ENCODE results near the gene RPL36A. TPM values are rescaled to one million over a fixed set of nuclear protein-coding genes. Genes with fewer than 3 reads are reported as not detected.

RPL36A gene
- total RNA-seq, 1 donor from 2014 or later, result 58.4 TPM

DNA sequence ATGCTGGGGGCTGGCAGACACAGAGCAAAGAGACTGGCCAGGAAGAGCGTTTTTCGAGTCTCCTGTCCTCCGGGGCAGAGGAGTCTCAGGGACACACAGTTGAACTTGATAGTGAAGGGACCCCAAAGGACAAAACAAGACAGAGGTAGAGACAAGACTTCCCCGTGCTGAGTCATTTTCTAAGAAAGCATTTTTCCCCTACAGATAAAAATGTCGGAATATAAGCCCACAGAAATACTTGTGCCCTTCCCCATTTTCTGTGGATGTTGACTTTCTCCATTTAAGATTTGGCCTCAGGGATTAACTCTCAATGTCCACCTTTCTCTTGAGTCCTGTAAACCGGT is 4.3 kb upstream of the RPL36A start:
- DNase-seq (no peak), ATAC-seq (no peak)
- intact Hi-C loops (cut with micrococcal nuclease), result no loop called here

DNA sequence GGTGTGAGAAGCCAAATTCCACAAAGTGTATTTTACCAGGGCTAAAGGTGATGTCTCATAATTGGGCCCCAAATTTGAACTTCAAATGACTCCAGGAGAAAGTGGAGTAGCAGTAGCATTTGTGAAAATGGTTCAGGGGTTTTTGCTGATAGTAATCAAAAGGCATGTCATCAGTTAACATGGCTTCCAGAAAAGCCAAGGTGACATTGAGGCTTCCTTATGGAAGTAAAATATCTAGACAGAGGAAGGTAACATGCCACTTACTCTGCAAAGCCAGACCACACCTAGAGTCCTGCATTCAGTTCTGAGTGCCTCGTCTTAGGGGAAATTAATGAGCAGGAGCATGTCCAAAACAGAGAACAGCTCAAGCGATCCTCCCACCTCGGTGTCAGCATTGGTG is 2.2 kb upstream of the RPL36A start:
- no peak for DNase-seq
- intact Hi-C loops (cut with micrococcal nuclease), result no loop called here
- no peak for ATAC-seq

DNA sequence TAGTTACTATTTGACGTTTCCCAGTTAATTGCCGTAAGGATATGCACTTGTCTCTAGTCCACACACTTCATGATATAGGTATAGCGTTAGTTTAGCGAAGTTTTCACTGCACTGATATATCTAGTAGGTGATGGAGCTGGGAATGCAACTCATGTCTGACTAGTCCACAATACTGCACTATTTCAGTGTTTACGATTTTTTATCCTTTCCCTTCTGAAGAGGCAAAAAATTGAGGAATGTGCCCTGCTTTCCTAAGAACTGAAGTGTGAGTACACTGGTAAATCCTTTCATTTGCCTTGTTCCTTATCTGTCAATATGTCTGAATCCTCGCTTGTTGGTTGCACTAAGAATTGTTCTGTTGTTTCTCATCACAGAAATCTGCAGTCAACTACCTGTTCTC is 1.0 kb downstream of the RPL36A start:
- no peak for DNase-seq

DNA sequence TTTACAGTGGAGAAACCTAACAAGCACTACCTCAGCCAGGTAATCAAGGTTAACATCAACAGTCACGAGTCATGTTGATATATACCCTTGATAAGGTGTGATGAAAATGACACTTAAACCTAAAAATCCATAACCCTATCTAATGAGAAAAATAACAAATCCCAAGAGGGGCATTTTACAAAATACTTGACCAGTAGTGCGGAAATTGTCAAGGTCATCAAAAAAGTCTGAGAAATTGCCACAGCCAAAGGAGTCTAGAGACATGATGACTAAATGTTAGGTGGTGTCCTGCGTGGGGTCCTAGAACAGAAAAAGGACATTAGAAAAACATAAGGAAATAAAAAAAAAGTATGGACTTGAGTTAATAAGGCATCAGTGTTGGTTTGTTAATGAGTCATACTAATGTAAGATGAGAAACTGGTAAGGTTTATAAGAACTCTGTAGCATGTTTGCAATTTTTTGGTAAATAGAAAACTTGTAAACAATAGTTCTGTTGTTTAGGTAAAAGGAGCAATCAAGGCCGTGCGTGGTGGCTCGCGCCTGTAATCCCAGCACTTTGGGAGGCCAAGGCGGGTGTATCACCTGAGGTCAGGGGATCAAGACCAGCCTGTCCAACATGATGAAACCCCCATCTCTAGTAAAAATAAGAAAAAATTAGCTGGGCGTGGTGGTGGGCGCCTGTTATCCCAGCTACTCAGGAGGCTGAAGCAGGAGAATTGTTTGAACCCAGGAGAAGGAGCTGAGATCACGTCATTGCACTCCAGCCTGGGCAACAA is 2.9 kb downstream of the RPL36A start:
- intact Hi-C loops (cut with micrococcal nuclease), result no loop called here
- ATAC-seq (no peak), DNase-seq (no peak)

More for the DNA sequence above, 1.0 kb downstream of the RPL36A start:
- ATAC-seq, result no peak
- intact Hi-C loops (cut with micrococcal nuclease), result no loop called here

DNA sequence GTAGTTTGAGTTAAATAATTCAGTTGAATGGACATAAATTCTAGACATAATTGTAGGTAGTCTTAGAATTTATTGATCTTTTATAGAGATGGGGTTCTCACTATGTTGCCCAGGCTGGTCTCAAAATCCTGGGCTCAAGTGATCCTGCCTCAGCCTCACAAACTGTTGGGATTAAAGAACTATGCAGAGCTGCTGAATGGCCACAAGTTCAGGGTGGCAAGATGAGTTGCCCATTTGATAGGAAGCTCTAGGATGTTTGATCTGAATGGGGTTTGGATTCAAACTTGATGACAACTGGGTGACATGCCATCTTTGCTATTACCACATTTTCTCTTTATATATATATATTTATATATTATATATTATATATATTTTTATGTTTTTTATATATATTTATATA is 3.6 kb downstream of the RPL36A start:
- no peak for DNase-seq
- ATAC-seq, result no peak
- intact Hi-C loops (cut with micrococcal nuclease), result no loop called here

DNA sequence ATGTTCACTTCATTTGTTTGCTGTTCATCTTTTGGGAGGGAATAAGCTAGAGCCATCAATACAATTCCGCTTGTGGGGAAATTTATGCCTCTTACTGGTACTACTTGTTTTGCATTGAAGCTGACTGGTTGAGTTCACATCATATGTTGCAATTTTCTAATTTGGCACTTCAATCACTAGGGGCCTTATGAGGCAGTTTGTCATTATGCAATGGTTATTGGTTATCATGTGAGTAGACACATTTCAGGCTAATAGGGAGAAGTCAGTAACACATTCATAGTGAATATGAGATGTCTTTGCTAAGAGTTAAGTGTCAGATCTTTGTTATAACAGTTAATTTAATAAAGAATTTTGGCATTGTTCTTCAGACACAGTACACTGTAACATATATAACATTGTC is 5.0 kb downstream of the RPL36A start:
- DNase-seq (no peak), ATAC-seq (no peak)
- intact Hi-C loops (cut with micrococcal nuclease), result no loop called here

DNA sequence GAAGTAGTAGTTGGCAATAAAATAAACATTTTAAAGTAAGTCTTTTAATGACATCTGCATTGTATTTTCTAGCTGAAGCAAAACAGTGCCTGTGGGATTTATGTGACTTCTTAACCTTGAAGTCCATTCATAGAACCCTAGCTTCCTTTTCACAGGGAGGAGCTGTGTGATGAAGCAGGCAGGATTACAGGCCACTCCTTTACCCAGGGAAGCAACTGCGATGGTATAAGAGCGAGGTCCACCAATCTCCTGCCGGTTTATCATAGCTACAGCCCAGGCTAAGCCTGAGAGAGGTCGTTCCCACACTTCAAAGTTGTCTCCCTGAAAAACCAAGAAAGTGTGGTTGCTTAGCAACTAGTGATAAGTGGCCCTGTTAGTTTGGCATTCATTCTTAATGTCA is 7.0 kb downstream of the RPL36A start:
- intact Hi-C loops (cut with micrococcal nuclease), result no loop called here

DNA sequence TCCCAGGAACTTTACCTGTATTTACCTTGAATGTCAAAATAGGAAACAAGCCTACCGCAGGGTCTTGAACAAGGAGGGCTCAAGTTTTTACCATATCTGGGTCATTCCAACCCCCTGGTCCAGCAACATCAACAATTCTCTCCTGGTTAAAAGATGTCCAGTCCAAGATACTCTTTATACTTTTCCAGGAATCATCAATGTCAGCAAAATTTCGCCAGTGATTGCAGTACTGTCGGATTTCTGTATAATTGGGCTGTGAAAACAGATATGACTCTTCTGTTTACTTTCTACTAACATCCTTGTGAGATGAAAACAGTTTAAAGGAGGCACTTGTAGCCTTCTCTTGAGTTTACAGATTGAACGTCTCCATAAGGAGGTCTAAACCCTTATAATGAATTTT is 7.9 kb downstream of the RPL36A start:
- ATAC-seq (no peak), DNase-seq (no peak)
- intact Hi-C loops (cut with micrococcal nuclease), result no loop called here

More for the DNA sequence above, 7.0 kb downstream of the RPL36A start:
- ATAC-seq (no peak), DNase-seq (no peak)

DNA sequence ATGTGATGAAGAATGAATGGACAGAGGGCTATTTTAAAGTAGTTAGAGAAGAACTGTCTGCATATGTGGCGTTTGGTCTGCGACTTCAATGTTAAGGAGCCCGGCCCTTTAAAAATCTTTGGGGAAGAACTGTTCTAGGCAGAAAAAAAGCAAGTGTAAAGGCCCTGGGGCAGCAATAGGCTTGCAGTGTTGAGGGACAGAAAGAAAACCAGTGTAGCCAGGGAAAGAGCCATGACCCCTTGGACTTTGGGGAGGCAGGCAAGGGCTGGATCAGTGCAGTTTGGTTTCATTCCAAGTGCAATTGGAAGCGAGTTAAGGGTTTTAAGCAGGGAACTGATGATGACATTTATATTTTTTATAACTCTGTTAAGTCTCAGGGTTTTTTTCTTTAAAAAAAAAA is 9.0 kb downstream of the RPL36A start:
- ATAC-seq (no peak), DNase-seq (no peak)
- intact Hi-C loops (cut with micrococcal nuclease), result no loop called here

DNA sequence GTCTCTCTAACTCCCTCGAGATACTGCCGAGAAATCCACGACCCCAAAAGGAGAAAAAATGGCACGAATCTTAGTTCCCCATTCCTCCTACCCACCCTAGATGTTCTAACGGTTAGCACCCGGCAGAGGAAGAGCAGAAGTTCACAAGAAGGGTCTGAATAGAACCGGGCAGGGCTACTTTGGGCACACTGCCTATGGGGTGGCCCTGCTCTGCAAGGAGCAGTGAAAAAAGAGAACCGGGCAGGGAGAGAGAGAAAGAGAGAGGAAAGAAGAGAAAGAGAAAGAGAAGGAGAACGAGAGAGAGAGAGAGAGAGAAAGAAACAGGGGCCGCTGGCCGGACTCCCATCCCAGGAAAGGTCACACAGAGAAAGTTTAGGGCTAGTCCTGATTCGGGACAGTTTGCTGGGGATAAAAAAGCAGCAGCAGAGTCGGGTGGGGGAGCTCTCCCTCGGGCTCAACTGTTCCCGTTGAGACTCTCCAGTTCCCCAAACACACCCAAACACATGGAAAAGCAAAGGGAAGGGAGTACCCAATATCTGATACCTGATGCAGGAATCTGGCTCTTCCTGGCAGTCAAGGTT is 16.4 kb downstream of the RPL36A start:
- ATAC-seq, result peak; percentile 7
- intact Hi-C loops (cut with micrococcal nuclease), result no loop called here

DNA sequence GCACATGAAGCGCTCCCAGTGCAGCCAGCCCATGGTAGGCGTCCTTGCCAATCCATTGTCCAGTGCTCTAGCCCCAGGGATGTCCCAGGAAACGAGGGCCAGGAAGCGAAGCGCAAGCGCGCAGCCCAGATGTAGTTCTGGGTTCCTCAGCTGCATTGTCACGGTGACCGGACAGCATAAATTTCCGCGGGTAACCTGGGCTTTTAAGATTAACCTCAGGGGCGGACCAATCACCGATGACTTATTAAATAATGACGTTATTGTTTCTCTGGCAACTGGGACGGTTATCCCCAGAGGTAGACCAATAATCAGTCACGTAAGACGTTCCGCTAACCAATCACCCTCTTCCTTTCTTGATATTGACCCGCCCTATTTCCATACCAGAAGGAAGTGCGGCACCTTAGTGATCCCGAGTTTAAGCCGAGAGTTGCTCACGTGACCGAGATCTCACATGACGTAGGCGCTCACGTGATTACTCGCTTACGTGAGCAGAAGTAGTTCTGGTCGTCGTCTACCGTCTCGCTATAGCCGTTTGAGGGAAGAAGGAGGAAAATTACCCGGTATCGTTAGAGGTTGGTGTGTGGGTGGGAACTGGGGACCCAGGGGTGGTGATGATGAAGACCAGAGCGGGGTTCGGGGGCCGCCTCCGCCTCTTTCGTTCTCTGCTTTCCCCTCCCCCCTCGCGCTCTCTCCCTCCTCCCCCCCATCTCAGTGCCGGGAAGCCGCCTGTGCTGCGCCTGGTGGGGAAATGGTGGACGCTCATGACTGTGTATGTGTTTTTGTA is 17.1 kb downstream of the RPL36A start, which contains the start of the genes GLA and HNRNPH2:
Gene GLA (minus strand): TSS at position 178 of the 784 bp plus-strand sequence. CDS start 22 bp downstream, at position 156.
Gene HNRNPH2 (plus strand): TSS at position 475 of the 784 bp plus-strand sequence. CDS start 3,767 bp downstream, outside the sequence.
- peak; percentile 89 for DNase-seq
- intact Hi-C loops (cut with micrococcal nuclease), result no loop called here
- ATAC-seq, result peak; percentile 99

More for the DNA sequence above, 16.4 kb downstream of the RPL36A start:
- DNase-seq, result no peak

DNA sequence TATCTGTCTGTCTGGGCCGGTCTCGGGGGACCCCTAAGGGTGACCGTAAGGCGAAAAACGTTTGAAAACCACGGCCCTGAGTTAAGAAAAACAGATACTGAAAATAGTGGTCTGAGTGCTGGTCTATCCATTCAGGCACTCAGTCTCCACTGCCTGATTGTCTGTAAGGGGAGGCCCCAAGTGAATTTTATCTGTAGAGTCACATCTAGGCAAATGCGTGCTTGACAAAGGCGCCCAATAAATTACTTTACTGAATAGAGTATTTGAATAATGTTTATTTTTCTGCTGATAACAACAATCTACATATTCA is 17.7 kb downstream of the RPL36A start:
- DNase-seq (no peak), ATAC-seq (peak; percentile 3)
- intact Hi-C loops (cut with micrococcal nuclease), result no loop called here

DNA sequence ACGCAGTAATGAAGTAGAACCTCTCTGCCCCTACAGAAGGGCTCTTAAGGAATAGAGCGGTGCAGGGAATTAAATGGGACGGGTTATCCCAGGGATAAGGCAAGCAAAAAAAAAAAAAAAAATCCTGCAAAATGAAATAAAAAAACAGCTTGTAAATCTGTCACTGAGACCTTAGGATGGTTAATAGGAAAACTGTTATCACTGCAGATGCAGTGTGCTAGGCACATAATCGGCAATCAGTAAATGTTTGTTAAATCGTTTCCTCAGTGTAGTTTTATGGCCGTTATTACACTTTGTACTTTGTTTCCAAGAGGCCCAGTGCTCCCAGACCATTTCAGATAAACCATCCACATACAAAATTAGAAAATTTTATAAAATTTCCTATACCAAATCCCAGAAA is 18.2 kb downstream of the RPL36A start:
- intact Hi-C loops (cut with micrococcal nuclease), result no loop called here
- DNase-seq (no peak), ATAC-seq (no peak)

DNA sequence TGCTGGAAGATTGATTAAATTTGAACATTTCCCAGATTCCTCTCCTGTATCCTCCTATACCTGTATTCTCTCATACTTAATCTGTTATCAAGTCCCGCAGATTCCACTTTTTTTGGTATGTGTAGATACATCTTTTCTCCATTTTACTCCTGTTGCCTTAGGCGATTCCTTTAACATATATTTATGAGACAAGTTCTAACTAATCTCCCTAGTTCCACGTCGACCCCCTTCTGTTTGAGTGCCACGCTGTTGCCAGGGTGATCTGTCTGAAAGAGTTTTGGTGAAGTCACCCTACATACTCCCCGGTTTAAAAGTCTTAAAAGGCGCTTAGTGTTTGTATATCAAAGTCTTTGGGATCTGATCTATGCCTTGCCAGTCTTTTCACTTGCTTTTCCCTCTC is 19.6 kb downstream of the RPL36A start:
- ATAC-seq, result no peak
- intact Hi-C loops (cut with micrococcal nuclease), result loop anchor here (5.0 kb wide), 1 partner anchor 387 kb away; no protein-coding TSS in a partner anchor
- DNase-seq, result no peak

DNA sequence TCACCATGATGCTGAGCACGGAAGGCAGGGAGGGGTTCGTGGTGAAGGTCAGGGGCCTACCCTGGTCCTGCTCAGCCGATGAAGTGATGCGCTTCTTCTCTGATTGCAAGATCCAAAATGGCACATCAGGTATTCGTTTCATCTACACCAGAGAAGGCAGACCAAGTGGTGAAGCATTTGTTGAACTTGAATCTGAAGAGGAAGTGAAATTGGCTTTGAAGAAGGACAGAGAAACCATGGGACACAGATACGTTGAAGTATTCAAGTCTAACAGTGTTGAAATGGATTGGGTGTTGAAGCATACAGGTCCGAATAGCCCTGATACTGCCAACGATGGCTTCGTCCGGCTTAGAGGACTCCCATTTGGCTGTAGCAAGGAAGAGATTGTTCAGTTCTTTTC is 21.2 kb downstream of the RPL36A start:
- DNase-seq, result no peak
- no peak for ATAC-seq
- intact Hi-C loops (cut with micrococcal nuclease), result loop anchor here (5.0 kb wide), 1 partner anchor 385 kb away; no protein-coding TSS in a partner anchor

DNA sequence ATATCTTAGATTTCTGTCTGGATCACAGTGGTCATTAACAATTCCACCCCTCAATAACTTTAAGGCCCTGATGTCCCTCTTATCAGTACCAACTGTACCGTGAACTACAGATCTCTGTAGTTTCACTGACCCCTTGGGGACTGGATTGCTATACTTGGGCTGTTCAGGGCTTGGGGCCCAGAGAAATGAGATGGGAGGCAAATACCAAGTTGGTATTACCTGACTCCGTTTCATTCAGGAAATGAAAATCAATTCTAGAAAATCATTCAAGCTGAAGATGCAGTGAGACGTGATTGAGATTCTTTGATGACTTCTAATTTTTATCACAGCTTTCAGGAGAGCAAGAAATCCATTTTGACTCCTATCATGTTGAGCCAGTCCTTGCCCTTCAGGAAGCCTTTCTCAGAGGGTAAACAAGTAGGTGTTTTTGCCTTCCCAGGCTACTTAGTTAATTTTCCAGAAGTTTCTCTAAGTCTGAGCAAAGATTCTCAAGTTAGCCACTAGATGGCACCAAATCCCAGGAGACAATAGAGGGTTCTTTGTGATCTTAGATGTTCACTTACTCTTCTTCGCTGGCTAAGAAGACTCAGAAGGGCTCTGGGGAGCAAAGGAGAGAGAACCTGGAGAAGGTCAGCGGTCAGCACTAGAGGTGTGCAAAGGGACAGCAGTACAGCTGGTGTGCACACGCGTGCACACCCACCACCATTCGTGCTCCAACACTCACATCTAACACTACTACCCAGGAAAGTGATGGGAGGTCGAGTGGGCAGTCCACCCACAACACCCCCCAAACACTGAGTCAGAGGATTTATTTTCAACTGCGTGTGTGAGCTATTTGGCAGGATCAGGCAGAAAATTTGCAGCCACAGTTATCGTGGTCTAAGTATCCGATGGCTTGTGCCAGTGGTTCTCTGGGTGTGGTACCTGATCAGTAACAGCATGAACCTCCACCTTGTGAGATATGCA is 24.7 kb downstream of the RPL36A start:
- DNase-seq, result no peak
- intact Hi-C loops (cut with micrococcal nuclease), result no loop called here
- ATAC-seq, result peak; percentile 47

DNA sequence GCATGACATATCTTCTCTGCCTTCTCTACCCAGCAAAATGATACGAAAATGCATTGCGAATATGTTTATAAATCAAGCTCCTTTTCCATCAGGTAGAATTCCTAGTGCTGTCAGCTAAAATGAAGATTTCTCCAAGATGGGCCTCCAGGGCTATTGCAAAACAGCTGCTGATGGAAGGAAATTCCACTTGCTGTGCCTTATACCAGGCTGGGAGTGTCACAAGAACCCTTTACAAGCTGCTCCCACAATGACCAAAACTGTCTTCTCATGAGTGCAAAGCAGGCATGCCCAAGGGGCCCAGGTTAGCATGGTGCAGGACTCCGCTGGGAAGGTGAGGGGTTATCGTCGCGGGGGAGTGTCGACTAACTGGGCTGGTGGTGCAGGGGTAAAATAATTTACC is 25.9 kb downstream of the RPL36A start:
- intact Hi-C loops (cut with micrococcal nuclease), result no loop called here
- ATAC-seq (no peak), DNase-seq (no peak)

DNA sequence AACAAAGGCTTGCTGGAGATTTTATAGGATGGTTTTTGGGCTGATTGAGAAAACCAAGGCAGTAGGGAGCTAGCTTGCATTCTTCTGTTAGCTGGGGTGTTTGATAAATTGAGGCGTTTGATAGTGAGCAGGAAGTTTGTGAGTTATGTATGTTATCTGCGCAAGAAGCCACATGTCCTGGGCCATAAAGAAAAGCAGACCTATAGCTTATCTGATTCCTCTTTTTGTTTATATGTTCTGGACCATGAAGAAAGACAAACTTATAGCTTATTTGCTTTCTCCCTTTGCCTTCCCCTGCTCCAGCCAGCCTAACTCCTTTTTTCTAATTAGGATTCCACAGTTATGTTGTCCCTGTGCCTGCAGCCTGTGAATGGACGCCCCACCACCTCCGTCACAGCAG is 26.4 kb downstream of the RPL36A start:
- DNase-seq, result no peak
- no peak for ATAC-seq

More for the DNA sequence above, 26.4 kb downstream of the RPL36A start:
- intact Hi-C loops (cut with micrococcal nuclease), result no loop called here

Data from left ventricle myocardium superior (tissue), 1 donor.